IMR-90 (cell line): ENCODE results near the gene IQSEC1. TPM values are rescaled to one million over a fixed set of nuclear protein-coding genes. Genes with fewer than 3 reads are reported as not detected.

ENCODE experiments used
- ATAC-seq: fragments of 200-7000 bp; cut with Tn5 transposase; 2 replicates; pipeline ENCODE4 v1.9.1; 2020; ENCODE audit warnings: low read depth, mild to moderate bottlenecking, moderate library complexity
- BruUV-seq: library from RNA; stranded (reverse); fragments of 400-500 nt; replicated peaks from 2 replicates; lab custom pipeline; 2021; lab: Mats Ljungman, UMichigan
- CTCF ChIA-PET: fragments of 300-600 bp; formaldehyde crosslinking; extraction: SDS; loops from one replicate; lab custom pipeline; 2021; ENCODE audit warnings: antibody characterized with exemption; lab: Yijun Ruan, JAX
- POLR2A ChIA-PET: fragments of 300-600 bp; sonication (Branson Sonifier 250); formaldehyde crosslinking; loops from one replicate; lab custom pipeline; 2022; ENCODE audit warnings: antibody characterized with exemption; ENCODE audit not compliant: unreplicated experiment; lab: Charles Lee
- DNase-seq: peaks from one replicate; pipeline ENCODE4 v3.0.0; 2013
- H2AFZ ChIP-seq: replicated peaks from 2 replicates; pipeline ENCODE3; 2013; ENCODE audit warnings: low read length, mild to moderate bottlenecking; ENCODE audit not compliant: poor library complexity
- H2AK5ac ChIP-seq: 2 replicates; pipeline ENCODE4 v1.6.1; 2013; ENCODE audit warnings: low read depth, low read length, inconsistent platforms
- H2AK9ac ChIP-seq: replicated peaks from 2 replicates; pipeline ENCODE3; 2013; ENCODE audit warnings: mild to moderate bottlenecking, low read depth, low read length, moderate library complexity; ENCODE audit not compliant: poor library complexity
- H2BK120ac ChIP-seq: 2 replicates; pipeline ENCODE4 v1.6.1; 2013; ENCODE audit warnings: low read depth, low read length, inconsistent platforms
- H2BK15ac ChIP-seq: 3 replicates; pipeline ENCODE4 v1.6.1; 2013; ENCODE audit warnings: low read depth, low read length, inconsistent platforms
- H2BK20ac ChIP-seq: 2 replicates; pipeline ENCODE4 v1.6.1; 2013; ENCODE audit warnings: low read depth, mild to moderate bottlenecking, inconsistent platforms, low read length, moderate library complexity
- H2BK5ac ChIP-seq: 2 replicates; pipeline ENCODE4 v1.6.1; 2013; ENCODE audit warnings: mild to moderate bottlenecking, low read depth, low read length, inconsistent platforms; ENCODE audit not compliant: poor library complexity, severe bottlenecking
- H3K14ac ChIP-seq: replicated peaks from 2 replicates; pipeline ENCODE4 v1.6.1; 2013; ENCODE audit warnings: low read depth, low read length, inconsistent platforms
- H3K18ac ChIP-seq: 2 replicates; pipeline ENCODE4 v1.6.1; 2013; ENCODE audit warnings: low read depth, low read length, control low read depth
- H3K23ac ChIP-seq: 2 replicates; pipeline ENCODE4 v1.6.1; 2013; ENCODE audit warnings: low read depth, low read length, inconsistent platforms
- H3K27ac ChIP-seq: 2 replicates; pipeline ENCODE4 v1.5.1; 2013; ENCODE audit warnings: mild to moderate bottlenecking, control low read depth, low read length; ENCODE audit not compliant: insufficient read depth
- H3K27me3 ChIP-seq: 2 replicates; pipeline ENCODE4 v1.6.1; 2013; ENCODE audit warnings: low read length; ENCODE audit not compliant: control insufficient read depth, insufficient read depth
- H3K36me3 ChIP-seq: 2 replicates; pipeline ENCODE4 v1.6.1; 2013; ENCODE audit warnings: low read length, mixed read lengths; ENCODE audit not compliant: control insufficient read depth, insufficient read depth
- H3K4ac ChIP-seq: 2 replicates; pipeline ENCODE4 v1.6.1; 2013; ENCODE audit warnings: low read depth, low read length, inconsistent platforms
- H3K4me1 ChIP-seq: 2 replicates; pipeline ENCODE4 v1.6.1; 2013; ENCODE audit warnings: low read length, mixed read lengths; ENCODE audit not compliant: control insufficient read depth, insufficient read depth
- H3K4me2 ChIP-seq: 2 replicates; pipeline ENCODE4 v1.6.1; 2013; ENCODE audit warnings: low read depth, mild to moderate bottlenecking, control low read depth, low read length, moderate library complexity
- H3K4me3 ChIP-seq: 2 replicates; pipeline ENCODE4 v1.5.1; 2013; ENCODE audit warnings: low read depth, mild to moderate bottlenecking, control low read depth, low read length, moderate library complexity; ENCODE audit not compliant: insufficient read depth
- H3K56ac ChIP-seq: 2 replicates; pipeline ENCODE4 v1.6.1; 2013; ENCODE audit warnings: low read length, inconsistent platforms; ENCODE audit not compliant: insufficient read depth; ENCODE audit errors: extremely low read depth
- H3K79me1 ChIP-seq, 2 experiments: 2 replicates each; pipeline ENCODE4 v1.6.1; 2013; ENCODE audit warnings: low read length in 2 of 2, inconsistent platforms in 1 of 2, low read depth in 1 of 2
- H3K9ac ChIP-seq: 2 replicates; pipeline ENCODE4 v1.6.1; 2013; ENCODE audit warnings: low read depth, low read length, control low read depth
- H3K9me1 ChIP-seq: 2 replicates; pipeline ENCODE4 v1.6.1; 2013; ENCODE audit warnings: low read length, inconsistent platforms; ENCODE audit not compliant: insufficient read depth
- H3K9me3 ChIP-seq: 2 replicates; pipeline ENCODE4 v1.6.1; 2013; ENCODE audit warnings: low read length; ENCODE audit not compliant: control insufficient read depth, insufficient read depth
- H4K20me1 ChIP-seq: 2 replicates; pipeline ENCODE4 v1.6.1; 2013; ENCODE audit warnings: low read length, inconsistent platforms; ENCODE audit not compliant: insufficient read depth
- H4K5ac ChIP-seq: 2 replicates; pipeline ENCODE4 v1.6.1; 2013; ENCODE audit warnings: mild to moderate bottlenecking, low read depth, low read length, control low read depth
- H4K8ac ChIP-seq, 2 experiments: 2 replicates each; pipeline ENCODE4 v1.6.1; 2013; ENCODE audit warnings: low read depth in 2 of 2, low read length in 2 of 2, control low read depth in 1 of 2, inconsistent platforms in 1 of 2
- H4K91ac ChIP-seq: 2 replicates; pipeline ENCODE4 v1.6.1; 2013; ENCODE audit warnings: low read depth, low read length, inconsistent platforms; ENCODE audit not compliant: insufficient read depth
- BHLHE40 ChIP-seq: fragments of 150-350 bp; IDR thresholded peaks from 2 replicates; pipeline ENCODE4 v1.6.1; 2016; ENCODE audit warnings: mild to moderate bottlenecking, low read depth, low read length
- CEBPB ChIP-seq: IDR thresholded peaks from 2 replicates; pipeline ENCODE4 v1.6.1; 2012; ENCODE audit warnings: low read depth, low read length, improper control_type of control experiment
- CHD1 ChIP-seq: IDR thresholded peaks from 2 replicates; pipeline ENCODE4 v1.6.1; 2012; ENCODE audit warnings: low read depth, low read length, improper control_type of control experiment
- FOS ChIP-seq: fragments of 150-350 bp; IDR thresholded peaks from 2 replicates; pipeline ENCODE4 v1.6.1; 2016; ENCODE audit warnings: low read depth, low read length
- MAZ ChIP-seq: IDR thresholded peaks from 2 replicates; pipeline ENCODE4 v1.6.1; 2012; ENCODE audit warnings: low read depth, mild to moderate bottlenecking, low read length, improper control_type of control experiment, moderate library complexity, borderline replicate concordance
- NFE2L2 ChIP-seq: fragments of 150-350 bp; IDR thresholded peaks from 2 replicates; pipeline ENCODE4 v1.6.1; 2016; ENCODE audit warnings: low read depth, mild to moderate bottlenecking, low read length
- POLR2A ChIP-seq: IDR thresholded peaks from 2 replicates; pipeline ENCODE4 v1.6.1; 2012; ENCODE audit warnings: mild to moderate bottlenecking, low read depth, low read length
- RCOR1 ChIP-seq: IDR thresholded peaks from 2 replicates; pipeline ENCODE4 v1.6.1; 2012; ENCODE audit warnings: mild to moderate bottlenecking, low read length, improper control_type of control experiment; ENCODE audit not compliant: insufficient replicate concordance
- RFX5 ChIP-seq: IDR thresholded peaks from 2 replicates; pipeline ENCODE4 v1.8.0; 2012; ENCODE audit warnings: low read depth, mild to moderate bottlenecking, low read length, moderate library complexity
- SMC3 ChIP-seq: fragments of 150-350 bp; IDR thresholded peaks from 2 replicates; pipeline ENCODE4 v1.6.1; 2016; ENCODE audit warnings: low read depth, mild to moderate bottlenecking, antibody characterized with exemption, low read length, moderate library complexity
- WGBS, 2 experiments: methylation state at CpG; one replicate each; pipeline versions ENCODE4 v1.1.5 to v1.1.7; 2013; ENCODE audit warnings: missing lambda C conversion rate in 2 of 2; ENCODE audit not compliant: insufficient read length in 1 of 2; ENCODE audit errors: extremely low coverage in 2 of 2; 5-methylcytosine and 5-hydroxymethylcytosine counted together
- dilution Hi-C: fragments of 300-500 bp; cut with HindIII; formaldehyde crosslinking; loops from one replicate; pipeline ENCODE4 v1.14.3; 2018; ENCODE audit warnings: low sequenced_read_pairs; ENCODE audit not compliant: unreplicated experiment
- in situ Hi-C: fragments of 300-500 bp; cut with MboI; formaldehyde crosslinking; loops from 3 replicates; pipeline ENCODE4 v1.14.3; 2019; ENCODE audit warnings: low sequenced_read_pairs, inconsistent platforms, mixed read lengths
- intact Hi-C: fragments of 100-400 bp; cut with micrococcal nuclease; formaldehyde crosslinking; loops from 2 replicates; pipeline ENCODE4 v1.10.0; 2022
- polyA plus RNA-seq, 3 experiments: library from polyadenylated mRNA; depleted of rRNA; stranded (reverse); fragments of >200 nt; gene quantifications; 2 replicates each; pipeline ENCODE4 v1.2.3, GENCODE V29; 2012; ENCODE audit warnings: low replicate concordance in 1 of 3
- total RNA-seq: library from RNA; depleted of rRNA; stranded (reverse); fragments of >200 nt; gene quantifications from 2 replicates; pipeline ENCODE4 v1.2.3, GENCODE V29; 2012
- TF ChIP-seq, protein P1 (sequence below): fragments of 150-350 bp; IDR thresholded peaks from 2 replicates; pipeline ENCODE4 v1.6.1; 2016; ENCODE audit warnings: low read depth, mild to moderate bottlenecking, low read length, moderate library complexity, borderline replicate concordance

The IQSEC1 gene
- total and polyA plus RNA-seq, 2 of the 4 experiments (the other 2 are of a cell fraction): 5.9 to 11.9 TPM

GRCh38 chr3:13013566-13013965 is 59.7 kb downstream of the IQSEC1 start:
- POLR2A ChIA-PET: no interaction called here
- Histone ChIP-seq H2AK5ac (no peak overlapping the region), H2BK5ac (no peak overlapping the region), H3K79me1 (no peaks in the 10 kb centered on the region), H4K20me1 (no peaks in the 10 kb centered on the region), H3K9me1 (no peaks in the 10 kb centered on the region), H3K18ac (no peak overlapping the region), H2BK120ac (no peak overlapping the region), H4K91ac (no peak overlapping the region), H2BK20ac (no peak overlapping the region), H3K36me3 (no peaks in the 10 kb centered on the region), H2AK9ac (no peak overlapping the region), H3K9me3 (no peaks in the 10 kb centered on the region), H3K4me3 (no peak overlapping the region), H3K27ac (no peak overlapping the region), H2BK15ac (no peak overlapping the region), H2AFZ (no peak overlapping the region), H3K23ac (no peak overlapping the region), H3K4ac (no peak overlapping the region), H3K56ac (no peak overlapping the region), H3K9ac (no peak overlapping the region), H4K8ac (no peak overlapping the region), H3K4me1 (peaks cover 4% of the 10 kb centered on the region; the same call in 1 of the 2 replicates), H3K27me3 (peaks cover 9% of the 10 kb centered on the region), H4K5ac (no peak overlapping the region), H3K4me2 (no peak overlapping the region), H3K14ac (no peak overlapping the region)
- no CpG with 5 or more reads among the region's 3 CpGs for WGBS, 2 experiments
- no peak for ATAC-seq
- CTCF ChIA-PET: no interaction called here
- no peak for DNase-seq
- no TSS peak for BruUV-seq
- no peak for TF ChIP-seq POLR2A
- TF ChIP-seq BHLHE40: no peak
- no peak for TF ChIP-seq CHD1
- TF ChIP-seq MAZ: no peak
- TF ChIP-seq, protein P1, sequence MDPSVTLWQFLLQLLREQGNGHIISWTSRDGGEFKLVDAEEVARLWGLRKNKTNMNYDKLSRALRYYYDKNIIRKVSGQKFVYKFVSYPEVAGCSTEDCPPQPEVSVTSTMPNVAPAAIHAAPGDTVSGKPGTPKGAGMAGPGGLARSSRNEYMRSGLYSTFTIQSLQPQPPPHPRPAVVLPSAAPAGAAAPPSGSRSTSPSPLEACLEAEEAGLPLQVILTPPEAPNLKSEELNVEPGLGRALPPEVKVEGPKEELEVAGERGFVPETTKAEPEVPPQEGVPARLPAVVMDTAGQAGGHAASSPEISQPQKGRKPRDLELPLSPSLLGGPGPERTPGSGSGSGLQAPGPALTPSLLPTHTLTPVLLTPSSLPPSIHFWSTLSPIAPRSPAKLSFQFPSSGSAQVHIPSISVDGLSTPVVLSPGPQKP: no peak
- no peak for TF ChIP-seq NFE2L2
- no peak for TF ChIP-seq RFX5
- no peak for TF ChIP-seq CEBPB
- no peak for TF ChIP-seq FOS
- TF ChIP-seq SMC3: no peak
- no peak for TF ChIP-seq RCOR1
- dilution Hi-C loops (no loop called here), in situ Hi-C loops (no loop called here), intact Hi-C loops (no loop called here)
